Activated T-cell treated with anti-CD3 and anti-CD28 coated beads, Interleukin-2, amount 50 U/mL, for 48 hours (primary cell): Measurements from ENCODE around the gene CCNI2.
"Not testable (repeated sequence)": the region's sequence is repeated elsewhere in the genome, so short reads cannot be mapped to it uniquely, and the experiment has no call there.

Experiments
- DNase-seq, 2 experiments: peaks; one replicate each; pipeline ENCODE4 v3.0.0-alpha.2; 2020

Gene CCNI2

GRCh38 chr5:132785365-132785764 is 38.1 kb downstream of the CCNI2 start:
- no peak for DNase-seq

GRCh38 chr5:132785864-132786263 is 38.6 kb downstream of the CCNI2 start:
- DNase-seq, result no peak

GRCh38 chr5:132787076-132787475 is 39.9 kb downstream of the CCNI2 start:
- DNase-seq, result no peak

GRCh38 chr5:132788508-132788907 is 41.3 kb downstream of the CCNI2 start:
- no peak for DNase-seq

GRCh38 chr5:132788990-132789886 is 42.0 kb downstream of the CCNI2 start:
- DNase-seq, result no peak

GRCh38 chr5:132790201-132790865 is 43.1 kb downstream of the CCNI2 start:
- DNase-seq, result no peak

GRCh38 chr5:132791026-132791425 is 43.8 kb downstream of the CCNI2 start:
- no peak for DNase-seq

- DNase-seq, result no peak
Measured at GRCh38 chr5:132797651-132798050, 50.4 kb downstream of the CCNI2 start.

- no peak for DNase-seq
Measured at GRCh38 chr5:132799392-132799791, 52.2 kb downstream of the CCNI2 start.

GRCh38 chr5:132800545-132800944 is 53.3 kb downstream of the CCNI2 start:
- DNase-seq, result no peak

GRCh38 chr5:132802044-132802684 is 54.9 kb downstream of the CCNI2 start:
- DNase-seq, result no peak

- not testable (repeated sequence) for DNase-seq
Measured at GRCh38 chr5:132802685-132803066, 55.5 kb downstream of the CCNI2 start.
